Epithelial cell of esophagus (primary cell): ENCODE results near the gene CFAP107.
"Not testable (repeated sequence)": the region's sequence is repeated elsewhere in the genome, so short reads cannot be mapped to it uniquely, and the experiment has no call there.

Experiments
- DNase-seq: peaks from one replicate; pipeline ENCODE4 v3.0.0; 2010; ENCODE audit warnings: low read depth
- H3K4me3 ChIP-seq: 2 replicates; pipeline ENCODE4 v1.5.1; 2011; ENCODE audit warnings: mild to moderate bottlenecking, low read length, control low read depth
- TF ChIP-seq, protein P1 (sequence below): IDR thresholded peaks from 2 replicates; pipeline ENCODE4 v1.5.1; 2011; ENCODE audit warnings: low read depth, mild to moderate bottlenecking, low read length, control low read depth, inconsistent platforms; ENCODE audit not compliant: insufficient read depth; ENCODE audit errors: missing control alignments

CFAP107 gene

DNA sequence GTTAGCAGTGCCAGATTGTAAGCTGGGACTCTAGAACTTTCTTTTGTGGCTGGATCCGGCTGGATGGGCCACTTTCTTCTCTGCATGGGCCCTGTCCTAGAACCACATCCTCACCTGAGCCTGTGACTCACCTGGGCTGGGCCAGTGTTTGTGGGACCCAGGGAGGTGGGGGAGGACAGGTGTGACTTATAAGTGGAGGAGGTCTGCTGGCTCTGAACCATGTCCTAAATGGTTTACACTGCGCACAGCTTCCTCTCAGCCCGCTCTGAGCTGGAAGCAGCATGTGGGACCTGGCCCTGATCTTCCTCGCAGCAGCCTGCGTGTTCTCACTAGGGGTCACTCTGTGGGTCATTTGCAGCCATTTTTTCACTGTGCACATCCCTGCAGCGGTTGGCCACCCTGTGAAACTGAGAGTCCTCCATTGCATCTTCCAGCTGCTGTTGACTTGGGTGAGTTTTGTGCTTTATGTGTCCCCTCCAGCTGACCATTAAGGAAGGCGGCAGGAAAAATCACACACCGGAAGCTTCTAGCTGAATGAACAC is 30.0 kb upstream of the CFAP107 start, which contains the start of gene AADACL3:
TSS of gene AADACL3 (plus strand) at position 215 of the 542 bp plus-strand sequence. CDS start at position 282, 67 bp downstream.
- TF ChIP-seq, protein P1, sequence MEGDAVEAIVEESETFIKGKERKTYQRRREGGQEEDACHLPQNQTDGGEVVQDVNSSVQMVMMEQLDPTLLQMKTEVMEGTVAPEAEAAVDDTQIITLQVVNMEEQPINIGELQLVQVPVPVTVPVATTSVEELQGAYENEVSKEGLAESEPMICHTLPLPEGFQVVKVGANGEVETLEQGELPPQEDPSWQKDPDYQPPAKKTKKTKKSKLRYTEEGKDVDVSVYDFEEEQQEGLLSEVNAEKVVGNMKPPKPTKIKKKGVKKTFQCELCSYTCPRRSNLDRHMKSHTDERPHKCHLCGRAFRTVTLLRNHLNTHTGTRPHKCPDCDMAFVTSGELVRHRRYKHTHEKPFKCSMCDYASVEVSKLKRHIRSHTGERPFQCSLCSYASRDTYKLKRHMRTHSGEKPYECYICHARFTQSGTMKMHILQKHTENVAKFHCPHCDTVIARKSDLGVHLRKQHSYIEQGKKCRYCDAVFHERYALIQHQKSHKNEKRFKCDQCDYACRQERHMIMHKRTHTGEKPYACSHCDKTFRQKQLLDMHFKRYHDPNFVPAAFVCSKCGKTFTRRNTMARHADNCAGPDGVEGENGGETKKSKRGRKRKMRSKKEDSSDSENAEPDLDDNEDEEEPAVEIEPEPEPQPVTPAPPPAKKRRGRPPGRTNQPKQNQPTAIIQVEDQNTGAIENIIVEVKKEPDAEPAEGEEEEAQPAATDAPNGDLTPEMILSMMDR, result no peak
- no peak for DNase-seq
- H3K4me3 ChIP-seq, result no peak within 1 kb of the TSS

DNA sequence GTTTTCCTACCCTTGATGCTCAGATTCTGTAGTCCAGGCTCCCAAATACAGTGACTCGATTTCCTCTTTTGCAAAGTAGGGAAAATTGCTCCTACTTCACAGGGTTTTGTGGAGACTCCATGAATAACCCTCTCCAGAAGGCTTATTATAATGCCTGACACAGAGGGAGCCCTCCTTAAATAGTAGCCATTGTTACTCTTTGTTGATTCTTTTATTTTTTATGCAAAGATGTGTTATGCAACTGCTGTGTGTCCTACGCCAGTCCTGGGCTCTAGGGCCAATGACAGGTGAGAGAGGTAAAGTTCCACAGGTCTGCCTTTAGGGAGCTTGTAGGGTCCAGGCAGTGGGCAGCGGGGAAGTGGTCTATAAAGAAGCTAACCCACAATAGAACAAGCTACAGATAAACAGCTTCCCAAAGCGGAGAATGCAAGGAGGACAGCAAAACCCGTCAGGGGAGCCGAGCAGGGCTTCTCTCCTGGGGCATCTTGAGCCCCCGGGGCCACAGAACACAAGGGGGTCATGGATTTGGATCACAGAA is 28.6 kb upstream of the CFAP107 start:
- DNase-seq, result no peak
- no peak overlapping the region for H3K4me3 ChIP-seq
- TF ChIP-seq, protein P1, result no peak

DNA sequence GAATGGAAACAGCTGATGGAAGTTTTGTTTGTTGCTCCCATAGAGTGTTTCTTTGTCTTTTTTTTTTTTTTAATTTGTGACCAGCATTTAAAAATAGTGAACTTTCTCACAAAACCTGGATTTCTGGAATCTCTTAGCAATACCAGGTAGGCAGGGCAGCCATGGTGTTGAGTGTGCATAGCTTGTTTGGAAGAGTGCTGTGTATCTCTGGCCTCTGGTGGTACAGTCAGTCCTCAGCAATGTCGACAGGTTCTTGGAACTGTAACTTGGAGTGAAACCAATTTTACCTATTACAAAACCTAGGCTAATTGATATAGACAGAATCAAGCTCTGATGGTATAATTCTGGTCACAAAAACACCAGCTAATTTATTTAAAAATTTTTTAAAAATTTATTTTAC is 23.4 kb upstream of the CFAP107 start:
- DNase-seq, result peak; percentile 31
- TF ChIP-seq, protein P1, result no peak
- H3K4me3 ChIP-seq, result no peak overlapping the region

DNA sequence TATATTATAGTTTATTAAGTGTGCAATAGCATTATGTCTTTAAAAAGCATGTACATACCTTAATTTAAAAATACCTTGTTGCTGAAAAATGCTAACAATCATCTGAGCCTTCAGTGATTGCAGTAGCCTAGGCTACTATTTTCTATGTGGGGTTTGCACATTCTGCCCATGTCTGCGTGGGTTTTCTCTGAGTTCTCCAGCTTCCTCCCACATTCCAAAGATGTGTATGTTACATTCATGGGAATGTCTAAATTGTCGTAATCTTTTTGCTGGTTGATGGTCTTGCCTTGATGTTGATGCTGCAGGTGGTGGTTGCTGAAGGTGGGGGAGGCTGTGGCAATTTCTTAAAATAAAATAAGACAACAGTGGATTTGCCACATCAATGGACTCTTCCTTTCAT is 17.6 kb upstream of the CFAP107 start:
- DNase-seq, result no peak
- H3K4me3 ChIP-seq, result no peak overlapping the region

DNA sequence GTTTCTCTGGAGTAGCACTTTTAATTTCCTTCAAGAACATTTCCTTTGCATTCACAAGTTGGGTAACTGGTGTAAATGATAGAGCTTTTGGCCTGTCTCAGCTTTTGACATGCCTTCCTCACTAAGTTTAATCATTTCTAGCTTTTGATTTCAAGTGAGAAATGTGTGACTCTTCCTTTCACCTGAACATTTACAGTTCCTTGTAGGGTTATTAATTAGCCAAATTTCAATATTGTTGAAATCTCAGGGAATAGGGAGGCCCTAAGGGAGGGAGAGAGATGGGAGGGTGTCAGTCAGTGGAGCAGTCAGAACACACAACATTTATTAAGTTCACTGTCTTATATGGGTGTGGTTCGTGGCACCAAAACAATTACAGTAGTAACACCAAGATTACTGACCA is 15.8 kb upstream of the CFAP107 start:
- TF ChIP-seq, protein P1, result no peak
- no peak for DNase-seq
- H3K4me3 ChIP-seq, result no peak overlapping the region

More for the DNA sequence above, 17.6 kb upstream of the CFAP107 start:
- TF ChIP-seq, protein P1, result no peak

DNA sequence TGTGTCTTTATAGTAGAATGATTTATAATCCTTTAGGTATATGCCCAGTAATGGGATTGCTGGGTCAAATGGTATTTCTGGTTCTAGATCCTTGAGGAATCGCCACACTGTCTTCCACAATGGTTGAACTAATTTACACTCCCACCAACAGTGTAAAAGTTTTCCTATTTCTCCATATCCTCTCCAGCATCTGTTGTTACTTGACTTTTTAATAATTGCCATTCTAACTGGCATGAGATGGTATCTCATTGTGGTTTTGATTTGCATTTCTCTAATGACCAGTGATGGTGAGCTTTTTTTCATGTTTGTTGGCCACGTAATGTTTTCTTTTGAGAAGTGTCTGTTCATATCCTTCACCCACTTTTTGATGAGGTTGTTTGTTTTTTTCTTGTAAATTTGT is 14.9 kb upstream of the CFAP107 start:
- not testable (repeated sequence) for DNase-seq, H3K4me3 ChIP-seq

DNA sequence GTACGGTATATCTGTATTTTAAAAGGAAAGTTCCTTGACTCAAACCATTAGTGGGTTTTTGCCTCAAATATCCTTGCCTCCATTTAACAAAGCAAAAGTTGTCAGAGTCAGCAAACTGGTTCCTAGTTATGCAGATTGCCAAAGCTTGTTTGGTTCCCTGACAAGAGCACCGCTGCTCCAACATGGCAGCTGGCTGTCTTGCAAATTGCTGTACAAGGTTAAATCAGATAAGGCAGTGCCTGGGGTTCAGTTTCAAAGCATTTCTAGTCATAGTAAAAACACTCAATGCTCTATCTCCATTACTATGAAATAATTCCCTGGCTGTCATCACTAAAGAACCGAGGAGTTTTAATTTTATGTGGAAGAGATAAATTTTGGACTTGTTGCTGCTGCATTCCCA is 11.3 kb upstream of the CFAP107 start:
- no peak overlapping the region for H3K4me3 ChIP-seq
- no peak for DNase-seq
- TF ChIP-seq, protein P1, result no peak

DNA sequence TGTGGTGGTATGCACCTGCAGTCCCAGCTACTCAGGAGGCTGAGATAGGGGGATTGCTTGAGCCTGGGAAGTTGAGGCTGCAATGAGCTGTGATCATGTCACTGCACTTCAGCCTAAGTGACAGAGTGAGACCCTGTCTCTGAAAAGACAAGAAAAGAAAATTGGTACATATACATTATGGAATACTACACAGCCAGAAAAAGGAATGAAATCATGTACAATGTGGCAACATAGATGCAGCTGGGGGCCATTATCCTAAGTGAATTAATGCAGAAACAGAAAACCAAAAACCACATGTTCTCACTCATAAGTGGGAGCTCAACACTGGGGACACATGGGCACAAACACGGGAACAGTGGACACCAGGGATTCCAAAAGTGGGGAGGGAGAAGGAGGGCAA is 7.1 kb upstream of the CFAP107 start:
- DNase-seq, result no peak
- TF ChIP-seq, protein P1, result no peak

More for the DNA sequence above, 7.1 kb upstream of the CFAP107 start:
- no peak overlapping the region for H3K4me3 ChIP-seq
